Measurements from ENCODE around the gene STX16. TPM values are rescaled to one million over a fixed set of nuclear protein-coding genes. Genes with fewer than 3 reads are reported as not detected.

Gene STX16
- total and polyA plus RNA-seq, 8 donors = 12.8 to 179 (median 52.2) TPM

DNA sequence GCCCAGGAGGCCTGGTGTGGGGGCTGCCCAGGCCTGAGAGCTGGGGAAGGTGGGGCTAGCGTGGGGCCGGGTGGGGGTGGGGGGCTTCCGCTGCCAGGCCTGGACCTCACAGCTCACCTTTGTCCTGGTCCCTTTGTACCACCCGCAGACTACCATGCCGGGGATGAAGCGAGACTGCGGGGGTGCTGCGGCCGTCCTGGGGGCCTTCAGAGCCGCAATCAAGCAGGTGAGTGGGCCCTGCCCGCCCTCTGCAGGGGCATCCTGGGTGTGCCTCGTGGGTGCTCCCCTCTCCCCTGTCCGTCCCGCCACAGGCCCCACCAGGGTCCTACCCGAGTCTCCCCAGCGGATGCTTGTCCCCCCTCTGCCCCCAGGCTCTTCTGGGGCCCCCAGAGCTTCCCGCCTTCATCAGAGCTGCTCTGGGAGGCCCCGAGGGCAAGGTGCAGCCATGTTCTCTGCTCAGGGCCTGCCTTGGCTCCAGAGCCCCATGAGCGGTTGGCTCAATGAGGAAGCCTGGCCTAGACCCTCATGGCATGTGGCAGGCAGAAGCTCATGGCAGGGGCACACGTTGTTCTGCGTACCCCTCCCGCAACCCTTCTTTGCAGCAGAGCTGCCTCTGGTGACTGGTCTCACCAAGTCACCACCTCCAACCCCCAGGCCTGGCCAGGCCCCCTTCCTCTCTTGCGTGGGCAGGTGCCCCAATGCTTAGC, 56.0 kb downstream of the STX16 start:
- Histone ChIP-seq H3K27ac (no peak overlapping the region), H3K36me3 (peaks cover 23 to 78% (median 72%) of the 10 kb centered on the region in 4 donors), H3K27me3 (no peaks in the 10 kb centered on the region), H3K9me3 (no peaks in the 10 kb centered on the region), H3K4me1 (no peaks in the 10 kb centered on the region), H3K4me3 (no peak overlapping the region)
- TF ChIP-seq EP300 (IDR thresholded peaks at IDR 0.05) (no peak), POLR2A (IDR thresholded peaks at IDR 0.05) (no peak), POLR2AphosphoS5 (IDR thresholded peaks at IDR 0.05) (no peak)
- TF ChIP-seq, protein P1, sequence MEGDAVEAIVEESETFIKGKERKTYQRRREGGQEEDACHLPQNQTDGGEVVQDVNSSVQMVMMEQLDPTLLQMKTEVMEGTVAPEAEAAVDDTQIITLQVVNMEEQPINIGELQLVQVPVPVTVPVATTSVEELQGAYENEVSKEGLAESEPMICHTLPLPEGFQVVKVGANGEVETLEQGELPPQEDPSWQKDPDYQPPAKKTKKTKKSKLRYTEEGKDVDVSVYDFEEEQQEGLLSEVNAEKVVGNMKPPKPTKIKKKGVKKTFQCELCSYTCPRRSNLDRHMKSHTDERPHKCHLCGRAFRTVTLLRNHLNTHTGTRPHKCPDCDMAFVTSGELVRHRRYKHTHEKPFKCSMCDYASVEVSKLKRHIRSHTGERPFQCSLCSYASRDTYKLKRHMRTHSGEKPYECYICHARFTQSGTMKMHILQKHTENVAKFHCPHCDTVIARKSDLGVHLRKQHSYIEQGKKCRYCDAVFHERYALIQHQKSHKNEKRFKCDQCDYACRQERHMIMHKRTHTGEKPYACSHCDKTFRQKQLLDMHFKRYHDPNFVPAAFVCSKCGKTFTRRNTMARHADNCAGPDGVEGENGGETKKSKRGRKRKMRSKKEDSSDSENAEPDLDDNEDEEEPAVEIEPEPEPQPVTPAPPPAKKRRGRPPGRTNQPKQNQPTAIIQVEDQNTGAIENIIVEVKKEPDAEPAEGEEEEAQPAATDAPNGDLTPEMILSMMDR (IDR thresholded peaks at IDR 0.05) = no peak
- intact Hi-C loops (cut with DNase I; ENCODE audit: low total_unique reads) = no loop called here
- WGBS, 5 donors = 92 to 99% (median 95%) methylated on average over 16 to 23 of the region's 23 CpGs
- peak in 1 of 2 donors; percentile 2 for DNase-seq

DNA sequence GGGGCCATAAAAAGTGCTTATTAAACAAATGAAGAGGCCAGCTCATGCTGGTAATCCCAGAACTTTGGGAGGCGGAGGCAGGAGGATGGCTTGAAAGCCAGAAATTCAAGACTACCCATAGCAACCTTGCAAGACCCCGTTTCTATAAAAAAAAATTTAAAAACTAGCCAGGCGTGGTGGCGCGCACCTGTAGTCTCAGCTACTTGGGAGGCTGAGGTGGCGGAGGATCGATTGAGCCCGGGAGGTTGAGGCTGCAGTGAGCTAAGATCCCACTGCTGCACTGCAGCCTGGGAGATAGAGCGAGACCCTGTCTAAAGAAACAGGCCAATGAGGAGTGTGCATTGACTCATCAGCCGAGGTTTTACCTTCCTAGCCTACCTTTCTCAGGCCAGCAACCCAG, 56.7 kb downstream of the STX16 start:
- Histone ChIP-seq H3K4me3 (no peak overlapping the region), H3K27me3 (no peaks in the 10 kb centered on the region), H3K36me3 (peaks cover 17 to 78% (median 68%) of the 10 kb centered on the region in 4 donors), H3K27ac (no peak overlapping the region), H3K4me1 (no peaks in the 10 kb centered on the region), H3K9me3 (no peaks in the 10 kb centered on the region)
- DNase-seq = no peak
- WGBS, 5 donors = 93 to 97% (median 96%) methylated on average over 10 of the region's 10 CpGs
- no peak for TF ChIP-seq POLR2AphosphoS5 (IDR thresholded peaks at IDR 0.05)
- no peak for TF ChIP-seq POLR2A (IDR thresholded peaks at IDR 0.05)
- no peak for TF ChIP-seq EP300 (IDR thresholded peaks at IDR 0.05)
- TF ChIP-seq, protein P1 (IDR thresholded peaks at IDR 0.05) = no peak
- intact Hi-C loops (cut with DNase I; ENCODE audit: low total_unique reads) = no loop called here

DNA sequence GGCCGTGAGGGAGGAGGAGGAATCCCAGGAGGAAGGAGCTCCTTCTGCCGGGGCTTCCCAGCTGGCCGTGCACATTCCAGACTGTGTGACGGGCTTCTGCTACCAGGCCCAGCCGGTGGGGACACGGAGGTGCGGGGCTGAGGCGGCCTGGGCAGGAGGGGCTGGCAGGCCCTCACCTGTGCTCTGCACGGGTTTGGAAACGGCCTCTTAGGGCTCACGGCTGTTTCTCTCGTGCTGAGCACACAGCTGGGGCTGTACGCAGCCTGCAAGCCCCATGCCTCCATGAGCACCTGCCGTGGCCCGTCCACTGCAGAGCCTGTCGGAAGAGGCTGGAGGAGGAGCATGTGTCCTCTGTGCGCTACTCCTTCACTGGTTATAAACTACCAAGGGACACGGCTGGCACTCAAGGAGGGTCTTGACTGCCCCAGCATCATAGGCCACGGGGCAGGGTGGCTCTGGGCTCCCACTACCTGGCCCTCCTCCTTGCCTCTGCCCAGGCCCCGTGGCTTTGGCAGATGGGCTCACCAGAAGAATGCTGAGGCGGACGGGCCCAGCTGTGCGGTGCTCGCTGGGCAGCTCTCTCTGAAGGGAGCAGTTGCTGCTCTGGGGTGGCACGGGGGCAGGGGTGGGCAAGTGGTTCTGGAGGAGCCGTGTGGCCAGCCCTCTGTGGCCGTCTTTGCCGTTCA, 57.3 kb downstream of the STX16 start:
- Histone ChIP-seq H3K27ac (no peak overlapping the region), H3K27me3 (no peaks in the 10 kb centered on the region), H3K4me3 (no peak overlapping the region), H3K36me3 (peaks cover 12 to 78% (median 62%) of the 10 kb centered on the region in 4 donors), H3K4me1 (no peaks in the 10 kb centered on the region), H3K9me3 (no peaks in the 10 kb centered on the region)
- peak; percentile 1 to 22 for DNase-seq
- TF ChIP-seq EP300 (IDR thresholded peaks at IDR 0.05) (no peak), POLR2A (IDR thresholded peaks at IDR 0.05) (no peak), POLR2AphosphoS5 (IDR thresholded peaks at IDR 0.05) (no peak)
- TF ChIP-seq, protein P1 (IDR thresholded peaks at IDR 0.05) = no peak
- WGBS, 5 donors = 92 to 96% (median 93%) methylated on average over 12 to 28 of the region's 28 CpGs
- intact Hi-C loops (cut with DNase I; ENCODE audit: low total_unique reads) = no loop called here

DNA sequence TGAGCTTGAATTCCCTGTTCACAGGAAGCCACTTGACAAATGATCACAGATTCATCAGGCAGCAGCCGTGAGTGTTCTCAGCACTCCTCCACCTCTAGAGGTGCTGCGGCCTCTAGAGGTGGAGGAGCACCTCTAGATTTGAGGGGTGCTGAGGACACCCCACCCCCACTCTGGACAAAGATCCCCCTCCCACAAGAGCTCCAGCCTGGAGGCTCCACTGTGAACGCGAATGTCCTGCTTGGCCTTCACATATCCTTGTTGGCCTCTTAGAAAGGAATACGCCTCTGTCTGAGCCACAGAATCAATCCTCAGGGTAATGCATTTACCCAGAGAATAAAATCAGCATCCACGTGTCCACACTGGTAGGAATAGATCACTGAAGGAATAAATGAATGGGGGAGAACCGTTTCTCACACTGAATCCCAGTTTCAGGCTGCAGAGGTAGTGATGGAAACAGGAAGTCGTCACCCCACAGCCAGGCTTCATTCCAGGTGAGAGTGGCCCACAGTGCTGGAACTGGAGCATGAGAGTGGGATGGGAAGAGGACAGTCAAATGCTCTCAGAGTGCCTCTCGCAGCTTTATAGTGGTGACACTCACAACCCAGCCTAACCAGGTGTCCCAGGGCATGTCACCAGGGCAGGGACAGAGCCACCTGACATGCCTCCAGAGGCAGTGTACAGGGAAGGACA, 58.1 kb downstream of the STX16 start:
- no peak overlapping the region for H3K27ac ChIP-seq
- WGBS, 5 donors = 79 to 91% (median 87%) methylated on average over 9 of the region's 9 CpGs
- TF ChIP-seq POLR2A (IDR thresholded peaks at IDR 0.05) = no peak
- TF ChIP-seq, protein P1 (IDR thresholded peaks at IDR 0.05) = no peak
- no peak for TF ChIP-seq EP300 (IDR thresholded peaks at IDR 0.05)
- H3K36me3 ChIP-seq = peaks cover 4 to 78% (median 60%) of the 10 kb centered on the region in 4 donors
- H3K9me3 ChIP-seq = no peaks in the 10 kb centered on the region
- H3K4me1 ChIP-seq = no peaks in the 10 kb centered on the region
- peak; percentile 1 to 19 for DNase-seq
- intact Hi-C loops (cut with DNase I; ENCODE audit: low total_unique reads) = no loop called here
- no peaks in the 10 kb centered on the region for H3K27me3 ChIP-seq
- no peak overlapping the region for H3K4me3 ChIP-seq

Measured in stomach (tissue), 9 donors.